Ammon's horn (tissue), 1 donor: ENCODE results near the gene HOXC13.

Experiments used
- DNase-seq: peaks from one replicate; pipeline ENCODE4 v3.0.0-alpha.2; 2016; ENCODE audit warnings: low spot score

The HOXC13 gene

DNA sequence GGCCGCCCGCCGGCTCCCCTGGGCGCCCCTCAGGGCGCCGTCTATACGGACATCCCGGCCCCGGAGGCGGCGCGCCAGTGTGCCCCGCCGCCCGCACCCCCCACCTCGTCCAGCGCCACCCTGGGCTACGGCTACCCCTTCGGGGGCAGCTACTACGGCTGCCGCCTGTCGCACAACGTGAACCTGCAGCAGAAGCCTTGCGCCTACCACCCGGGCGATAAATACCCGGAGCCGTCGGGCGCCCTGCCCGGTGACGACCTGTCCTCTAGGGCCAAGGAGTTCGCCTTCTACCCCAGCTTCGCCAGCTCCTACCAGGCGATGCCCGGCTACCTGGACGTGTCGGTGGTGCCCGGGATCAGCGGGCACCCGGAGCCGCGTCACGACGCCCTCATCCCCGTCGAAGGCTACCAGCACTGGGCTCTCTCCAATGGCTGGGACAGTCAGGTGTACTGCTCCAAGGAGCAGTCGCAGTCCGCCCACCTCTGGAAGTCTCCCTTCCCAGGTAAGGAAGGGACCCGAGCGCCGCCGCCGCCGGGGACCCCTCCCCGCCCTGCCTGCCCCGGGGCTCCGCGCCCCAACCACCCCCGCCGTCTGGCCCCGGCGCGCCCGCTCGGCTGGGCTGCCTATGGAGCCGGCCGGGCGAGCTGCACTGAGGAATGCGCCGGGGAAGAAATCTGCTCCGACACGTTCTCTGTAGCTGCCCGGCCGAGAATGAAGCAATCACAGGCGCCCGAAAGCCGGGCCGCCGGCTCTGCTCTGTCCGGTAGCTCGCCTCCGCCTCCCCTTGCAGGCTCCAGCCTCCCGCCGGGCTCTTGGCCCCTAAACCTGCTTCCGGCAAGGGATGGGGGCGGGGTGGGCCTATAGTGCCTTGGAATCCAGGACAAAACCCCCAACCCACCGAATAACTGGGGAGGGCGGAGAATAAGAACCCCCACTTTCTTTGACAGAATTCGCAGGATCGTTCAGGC lies 794 bp downstream of the HOXC13 start:
- no peak for DNase-seq

GRCh38 chr12:53940443-53941014 lies 1.9 kb downstream of the HOXC13 start:
- no peak for DNase-seq

DNA sequence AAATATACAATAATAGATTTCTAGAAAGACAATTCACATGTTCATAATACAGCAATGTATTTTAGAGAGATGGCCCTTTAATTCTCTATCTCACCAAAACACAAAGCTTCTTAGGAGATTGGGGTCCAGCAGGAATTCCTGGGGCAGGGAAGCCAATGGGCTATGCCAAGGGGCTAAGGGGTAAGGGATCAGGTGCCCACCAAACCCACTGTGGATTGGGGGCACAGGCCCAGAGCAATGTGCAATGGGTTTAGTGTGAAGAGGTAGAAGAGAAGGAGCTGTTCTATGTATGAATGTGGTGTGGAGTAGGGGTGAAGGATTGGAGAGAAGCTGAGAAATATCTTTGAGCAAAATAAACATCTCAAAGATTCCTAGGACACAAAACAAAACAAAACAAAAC lies 2.6 kb downstream of the HOXC13 start:
- DNase-seq, result no peak

DNA sequence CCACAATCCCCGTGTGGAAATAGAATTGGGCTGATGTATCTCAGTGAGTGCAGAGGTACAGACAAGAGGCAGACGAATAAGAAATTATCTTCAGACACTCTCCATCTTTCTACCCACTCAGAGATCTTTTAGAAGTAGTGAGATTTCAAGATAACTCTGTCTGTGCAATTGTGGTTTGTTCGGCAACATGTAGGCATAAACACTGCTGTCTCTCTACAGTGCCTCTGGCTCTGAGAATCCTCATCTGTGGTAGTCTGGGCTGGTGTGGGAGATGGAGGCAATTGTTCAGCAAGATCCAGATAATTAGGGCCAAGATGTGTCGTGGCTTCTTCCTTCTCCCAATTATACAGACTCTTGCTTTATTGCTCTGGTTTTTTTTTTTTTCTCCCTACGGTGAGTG lies 3.1 kb downstream of the HOXC13 start:
- no peak for DNase-seq

DNA sequence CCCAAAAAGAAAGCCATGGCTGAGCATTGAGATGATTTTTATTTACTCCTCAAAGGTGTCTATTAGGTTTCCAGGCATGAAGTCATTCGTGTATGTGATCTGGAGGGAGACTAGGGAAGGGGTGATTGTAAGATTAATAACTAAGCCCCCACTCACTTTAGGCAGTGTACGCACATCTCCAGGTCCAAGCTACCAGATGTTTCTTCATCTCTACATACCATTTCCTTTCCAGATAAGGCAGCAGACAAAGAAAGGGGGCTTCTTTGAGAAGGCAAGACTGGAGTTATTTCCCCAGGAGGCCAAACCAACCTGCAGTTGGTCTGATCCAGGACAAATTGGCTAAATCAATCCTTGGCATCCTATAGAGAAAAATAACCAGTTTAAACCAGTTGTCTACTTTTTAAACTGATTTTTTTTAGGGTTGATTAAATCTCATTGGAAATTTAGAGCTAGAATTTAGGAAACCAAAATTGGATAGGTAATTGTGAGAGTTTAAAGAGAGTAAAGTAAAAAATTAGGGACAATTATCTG lies 3.9 kb downstream of the HOXC13 start:
- DNase-seq, result no peak

DNA sequence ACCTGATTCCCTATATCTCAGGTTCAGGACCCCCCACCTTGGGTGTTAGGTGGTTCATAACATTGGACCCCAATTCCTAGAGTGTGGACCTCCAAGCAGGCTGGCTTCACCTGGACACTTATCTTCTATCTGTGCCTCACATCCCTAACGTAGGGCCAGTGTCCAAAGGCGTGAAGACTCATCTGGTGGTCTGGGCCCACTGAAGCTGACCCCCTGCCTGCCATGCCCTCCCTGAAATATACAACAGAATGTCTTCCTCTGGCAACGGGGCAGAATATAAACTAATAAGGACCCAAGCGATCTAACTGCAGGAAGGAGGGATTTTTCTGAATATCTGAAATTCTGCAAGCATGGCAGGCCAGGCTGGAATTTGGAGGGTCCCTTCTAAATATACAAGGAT lies 5.6 kb downstream of the HOXC13 start:
- DNase-seq, result no peak

DNA sequence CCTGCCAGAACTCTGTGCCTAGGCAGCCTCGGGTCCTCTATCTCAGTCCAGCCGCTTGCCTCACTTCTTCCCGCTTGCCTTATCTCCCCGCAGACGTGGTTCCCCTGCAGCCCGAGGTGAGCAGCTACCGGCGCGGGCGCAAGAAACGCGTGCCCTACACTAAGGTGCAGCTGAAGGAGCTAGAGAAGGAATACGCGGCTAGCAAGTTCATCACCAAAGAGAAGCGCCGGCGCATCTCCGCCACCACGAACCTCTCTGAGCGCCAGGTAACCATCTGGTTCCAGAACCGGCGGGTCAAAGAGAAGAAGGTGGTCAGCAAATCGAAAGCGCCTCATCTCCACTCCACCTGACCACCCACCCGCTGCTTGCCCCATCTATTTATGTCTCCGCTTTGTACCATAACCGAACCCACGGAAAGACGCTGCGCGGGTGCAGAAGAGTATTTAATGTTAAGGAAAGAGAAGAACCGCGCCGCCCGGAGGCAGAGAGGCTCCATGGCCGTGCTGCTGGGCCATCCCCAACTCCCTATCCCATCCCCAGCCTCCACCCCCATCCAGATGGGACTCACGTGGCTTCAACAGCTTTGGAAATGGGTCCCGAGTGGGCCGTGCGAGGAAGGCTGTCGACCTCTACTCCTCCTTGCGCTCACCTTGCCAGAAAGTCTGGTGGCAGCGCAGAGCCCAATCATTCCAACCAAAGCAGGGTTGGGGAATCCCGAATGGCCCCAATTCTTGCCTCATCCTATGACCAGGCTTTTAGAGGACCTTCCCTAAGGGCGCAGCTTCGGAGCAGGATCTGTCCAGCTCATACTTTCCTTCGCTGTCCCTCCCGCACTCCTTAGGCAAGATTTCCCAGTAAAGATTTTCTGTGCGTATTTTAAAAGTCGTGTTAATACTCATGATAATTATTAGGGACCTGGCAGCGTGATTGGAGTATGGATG lies 6.5 kb downstream of the HOXC13 start:
- DNase-seq, result no peak

DNA sequence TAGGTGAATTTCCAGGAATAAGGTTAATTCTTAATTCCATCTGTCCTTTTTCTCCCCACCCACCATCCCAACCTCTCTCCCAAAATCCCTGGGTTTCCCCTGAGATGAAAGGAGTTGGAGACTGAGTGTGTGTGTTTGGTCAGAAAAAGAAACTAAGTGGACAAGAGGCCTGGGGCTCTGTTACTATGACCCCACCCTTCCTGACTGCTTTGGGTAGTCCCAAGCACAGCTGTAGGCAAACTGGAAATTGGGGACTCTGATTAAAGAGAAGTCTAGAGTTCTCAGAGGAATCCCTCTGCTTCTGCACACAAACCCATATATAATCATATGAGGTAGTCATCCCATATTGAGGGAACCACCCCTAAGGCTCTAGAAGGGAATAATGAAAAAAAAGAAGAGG lies 9.1 kb downstream of the HOXC13 start:
- no peak for DNase-seq

- DNase-seq, result no peak
These were observed 10.3 kb downstream of the HOXC13 start for GRCh38 chr12:53948650-53949593.

DNA sequence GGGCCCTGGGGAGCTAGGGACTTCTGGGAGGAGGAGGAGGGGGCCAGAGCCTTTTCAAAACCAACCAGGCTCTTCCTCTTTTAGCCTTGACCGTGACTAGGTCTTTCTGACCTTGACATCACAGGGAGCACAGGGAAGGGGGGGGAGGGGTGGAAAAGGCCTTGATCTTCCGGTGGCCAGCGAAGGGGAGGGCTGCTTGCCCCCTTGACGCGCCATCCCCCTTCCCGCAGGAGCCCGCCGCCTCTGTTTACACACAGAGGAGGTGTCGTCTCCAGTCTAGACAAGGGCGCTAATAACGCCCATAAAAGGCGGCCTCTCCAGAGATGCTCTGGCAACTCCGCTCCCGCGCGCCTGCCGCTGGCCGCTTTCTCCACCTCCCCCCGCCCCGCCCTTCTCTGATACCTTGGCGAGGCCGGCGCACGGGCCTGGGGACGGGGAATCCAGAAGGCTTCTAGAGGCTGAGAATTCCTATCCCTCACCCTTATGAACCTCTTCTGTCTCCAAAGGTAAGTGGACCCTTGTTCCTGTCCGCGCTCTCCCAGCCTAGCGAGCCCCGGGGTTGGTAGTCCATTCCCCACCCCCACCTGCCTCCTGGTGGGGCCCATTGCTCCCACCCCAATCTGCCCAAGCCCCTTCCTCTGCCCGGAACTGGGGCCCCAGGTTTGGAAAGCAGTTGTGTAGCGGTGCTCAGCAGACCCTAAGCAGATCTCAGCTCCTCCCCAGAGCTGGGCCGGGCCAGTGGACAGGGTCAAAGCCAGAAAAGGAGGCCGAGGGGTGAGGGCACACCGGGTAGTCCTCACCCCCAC lies 11.2 kb downstream of the HOXC13 start:
- no peak for DNase-seq

- DNase-seq, result no peak
These were observed 11.8 kb downstream of the HOXC13 start for GRCh38 chr12:53950437-53950773.

GRCh38 chr12:53950789-53951576 lies 12.4 kb downstream of the HOXC13 start:
- no peak for DNase-seq

- DNase-seq, result no peak
These were observed 13.1 kb downstream of the HOXC13 start for GRCh38 chr12:53951577-53952334.

- no peak for DNase-seq
These were observed 13.7 kb downstream of the HOXC13 start for GRCh38 chr12:53952335-53952694.

DNA sequence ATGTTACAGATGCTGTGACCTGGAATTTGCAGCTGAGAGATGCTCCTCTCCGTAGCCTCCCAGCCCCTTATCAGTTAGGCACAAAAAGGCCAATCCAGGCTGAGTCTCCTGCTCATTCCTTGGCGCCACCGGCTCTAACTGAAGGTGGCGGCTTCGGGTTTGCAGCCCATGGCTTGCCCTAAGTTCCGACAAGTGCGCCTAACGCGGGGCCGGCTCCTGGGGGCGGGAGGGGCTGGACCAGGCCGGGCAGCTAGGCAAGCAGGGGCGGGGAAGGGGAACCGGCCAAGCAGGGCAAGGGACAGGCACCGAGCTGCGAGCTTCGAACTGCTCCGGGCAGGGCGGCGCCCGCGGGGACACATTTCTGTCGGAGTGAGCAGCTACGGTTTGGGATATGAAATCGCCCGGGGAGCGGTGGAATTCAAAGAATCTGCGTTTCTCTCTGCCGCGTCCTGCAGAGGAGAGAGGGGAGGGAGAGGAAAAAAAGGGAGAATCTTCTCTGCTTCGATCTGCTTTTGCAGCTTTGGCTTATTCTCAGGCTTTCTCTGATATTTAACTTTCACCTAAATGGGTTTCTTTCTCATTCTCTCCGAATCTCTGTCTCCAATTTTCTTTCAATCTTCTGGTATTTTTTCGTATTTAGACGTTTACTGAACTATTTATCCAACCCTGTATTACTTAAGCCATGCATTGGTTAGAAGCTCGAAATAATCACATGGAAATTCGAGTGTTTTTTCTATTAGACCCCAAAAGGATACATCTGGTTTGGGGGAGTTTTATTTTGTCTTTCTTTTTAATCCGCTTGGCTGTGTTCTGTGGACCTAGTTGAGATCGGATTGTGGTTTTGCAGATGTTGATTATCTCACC lies 14.5 kb downstream of the HOXC13 start:
- no peak for DNase-seq

DNA sequence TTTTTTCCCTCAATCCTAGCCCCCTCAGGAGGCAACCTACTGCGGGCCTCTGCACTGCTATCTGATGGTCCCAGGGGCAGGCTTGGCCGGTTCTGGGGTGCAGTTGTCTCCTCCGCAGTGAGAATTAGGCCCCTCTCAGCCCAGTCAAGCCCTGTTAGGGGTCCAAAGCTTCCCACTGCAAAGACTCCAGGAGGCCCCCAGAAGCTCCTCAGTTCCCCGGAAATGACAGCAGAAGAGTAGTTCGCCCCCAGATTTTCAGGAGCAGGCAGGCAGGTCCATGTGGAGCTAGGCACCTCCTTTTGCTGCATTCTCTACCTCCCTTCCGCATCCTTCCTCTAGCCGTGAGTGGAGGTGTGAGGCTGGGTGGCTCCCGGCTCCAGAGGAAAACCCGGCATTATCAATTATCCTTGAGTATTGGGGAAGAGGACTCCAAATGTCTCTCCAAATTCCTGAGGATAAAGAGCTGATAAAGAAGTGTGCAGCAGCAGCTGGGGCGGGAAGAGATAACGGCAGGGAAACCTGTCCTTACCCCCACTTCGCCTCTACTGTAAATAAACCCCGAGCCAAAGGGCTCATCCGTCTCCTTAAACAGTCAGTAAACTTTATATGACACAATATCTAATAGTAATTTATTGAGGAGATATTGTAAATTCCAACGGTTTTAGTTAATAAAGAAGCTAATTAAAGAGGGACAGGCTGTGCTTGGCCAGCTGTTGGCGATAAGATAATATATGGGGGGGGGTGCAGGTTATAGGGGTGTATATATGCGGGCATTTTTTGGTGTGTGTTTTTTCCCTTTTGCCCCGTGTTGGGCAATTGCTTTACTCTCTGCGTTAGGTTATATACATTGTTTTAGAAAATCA lies 15.4 kb downstream of the HOXC13 start:
- DNase-seq, result no peak

DNA sequence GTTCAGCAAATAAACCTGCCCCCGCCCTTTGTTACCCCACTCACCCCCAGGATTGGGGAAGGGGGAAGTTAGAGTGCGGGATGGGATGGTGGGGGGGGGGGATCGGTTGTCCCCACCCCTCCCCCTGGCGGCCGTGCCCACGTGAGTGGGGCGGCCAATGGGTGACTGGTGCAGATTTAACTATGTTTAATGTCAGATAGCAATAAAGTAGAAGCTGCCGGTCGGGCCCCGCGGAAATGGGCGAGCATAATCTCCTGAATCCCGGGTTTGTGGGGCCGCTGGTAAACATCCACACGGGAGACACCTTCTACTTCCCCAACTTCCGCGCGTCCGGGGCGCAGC lies 16.0 kb downstream of the HOXC13 start, which contains the start of gene HOXC12:
Gene HOXC12, plus strand, starts transcription at position 210 of the 342 bp plus-strand sequence. Its CDS starts 27 bp downstream, at position 237.
- DNase-seq, result no peak
